Adrenal gland (tissue), 5 donors: ENCODE results near the gene CHST6.
"Not testable (repeated sequence)": the region's sequence is repeated elsewhere in the genome, so short reads cannot be mapped to it uniquely, and the experiment has no call there.

ENCODE experiments used
- CTCF ChIP-seq, 6 experiments: fragments of 450-650 bp in 4 of 6; fragments of 200-600 bp in 2 of 6; sonication (generic) in 1 of 6; IDR thresholded peaks; 1 replicate in 5 of 6; 2 replicates in 1 of 6; pipeline versions ENCODE4 v1.5.1 to v1.8.0; 2016 to 2021; ENCODE audit warnings: antibody characterized with exemption in 6 of 6, mild to moderate bottlenecking in 2 of 6, moderate library complexity in 1 of 6
- POLR2A ChIP-seq, 2 donors: fragments of 450-650 bp; IDR thresholded peaks; one replicate each; pipeline ENCODE4 v1.6.1; 2017; ENCODE audit warnings: antibody characterized with exemption in 2 of 2, mild to moderate bottlenecking in 2 of 2, moderate library complexity in 1 of 2
- donor health status: DM: no; HTN: no; CAD: no.

GRCh38 chr16:75424105-75424762 is 71.0 kb downstream of the CHST6 start:
- TF ChIP-seq CTCF, POLR2A (IDR thresholded peaks at IDR 0.05): not testable (repeated sequence)
